NCI-H146 (cell line): ENCODE results near the gene PFN1.

Experiments used
- DNase-seq: peaks from one replicate; lab custom pipeline; 2025; lab: John Stamatoyannopoulos, UW

Gene PFN1

GRCh38 chr17:4967539-4968485, 19.5 kb upstream of the PFN1 start, which contains the start of gene SPAG7:
TSS of gene SPAG7 (minus strand) at chr17:4967817. CDS start at chr17:4967804, 13 bp downstream.
- DNase-seq, result peak; percentile 94

GRCh38 chr17:4966844-4967538, 18.7 kb upstream of the PFN1 start:
- peak; percentile 99 for DNase-seq

GRCh38 chr17:4965311-4965986, 17.1 kb upstream of the PFN1 start:
- no peak for DNase-seq

- no peak for DNase-seq
Measured at GRCh38 chr17:4960279-4960922, 12.1 kb upstream of the PFN1 start.

GRCh38 chr17:4959261-4959965, 11.1 kb upstream of the PFN1 start:
- no peak for DNase-seq

GRCh38 chr17:4958102-4958501, 9.8 kb upstream of the PFN1 start:
- DNase-seq, result no peak

GRCh38 chr17:4956493-4957061, 8.2 kb upstream of the PFN1 start:
- DNase-seq, result no peak

- no peak for DNase-seq
Measured at GRCh38 chr17:4955091-4955490, 6.8 kb upstream of the PFN1 start.

GRCh38 chr17:4953451-4953961, 5.2 kb upstream of the PFN1 start:
- no peak for DNase-seq

- DNase-seq, result no peak
Measured at GRCh38 chr17:4951486-4951885, 3.2 kb upstream of the PFN1 start.

GRCh38 chr17:4950746-4951204, 2.4 kb upstream of the PFN1 start, which contains the start of gene ENO3:
TSS of gene ENO3 (plus strand) at chr17:4951119. CDS start at chr17:4951830, 711 bp downstream.
- peak; percentile 42 for DNase-seq

- DNase-seq, result peak; percentile 69
Measured at GRCh38 chr17:4950075-4950745, 1.9 kb upstream of the PFN1 start.

GRCh38 chr17:4949321-4950074, 1.2 kb upstream of the PFN1 start:
- peak; percentile 82 for DNase-seq

GRCh38 chr17:4948931-4949320, 596 bp upstream of the PFN1 start:
- peak; percentile 87 for DNase-seq

GRCh38 chr17:4947411-4948165, 742 bp downstream of the PFN1 start:
- DNase-seq, result peak; percentile 50

- DNase-seq, result peak; percentile 42
Measured at GRCh38 chr17:4947010-4947410, 1.3 kb downstream of the PFN1 start.

- no peak for DNase-seq
Measured at GRCh38 chr17:4946312-4946976, 1.9 kb downstream of the PFN1 start.

- no peak for DNase-seq
Measured at GRCh38 chr17:4945944-4946280, 2.4 kb downstream of the PFN1 start.
